ENCODE measurements around the gene ZMIZ2.

ZMIZ2 gene

DNA sequence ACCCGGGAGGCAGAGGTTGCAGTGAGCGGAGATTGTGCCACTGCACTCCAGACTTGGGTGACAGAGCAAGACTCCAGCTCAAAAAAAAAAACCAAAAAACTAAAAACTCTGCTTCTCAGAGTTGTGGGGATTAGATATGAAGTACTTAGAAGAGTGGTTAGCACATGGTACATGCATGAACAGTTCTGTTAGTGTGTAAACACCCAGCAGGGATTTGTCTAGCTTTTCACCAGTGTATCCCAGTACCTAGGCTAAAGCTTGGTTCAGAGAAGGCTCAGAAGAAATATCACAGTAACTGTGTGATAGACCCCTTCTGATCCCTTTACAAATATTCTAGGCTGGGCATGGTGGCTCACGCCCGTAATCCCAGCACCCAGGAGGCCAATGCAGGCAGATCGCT is 57.3 kb downstream of the ZMIZ2 start:
- DNase-seq: no peak

DNA sequence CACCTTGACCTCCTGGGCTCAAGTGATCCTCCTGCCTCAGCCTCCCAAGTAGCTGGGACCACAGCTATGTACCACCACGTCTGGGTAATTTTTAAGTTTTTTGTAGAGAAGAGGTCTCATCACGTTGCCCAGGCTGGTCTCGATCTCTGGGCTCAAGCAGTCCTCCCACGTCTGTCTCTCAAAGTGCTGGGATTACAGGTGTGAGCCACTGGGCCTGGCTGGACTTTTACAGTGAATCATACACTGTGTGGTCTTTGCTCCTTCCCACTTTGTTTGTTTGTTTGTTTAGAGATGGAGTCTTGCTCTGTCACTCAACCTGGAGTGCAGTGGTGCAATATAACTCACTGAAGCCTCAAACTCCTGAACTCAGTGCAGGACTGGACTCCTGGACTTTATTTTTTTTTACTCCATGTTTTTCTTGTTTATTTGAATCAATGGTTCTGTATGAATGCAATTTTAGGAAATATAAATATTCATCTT is 60.3 kb downstream of the ZMIZ2 start:
- no peak for DNase-seq

DNA sequence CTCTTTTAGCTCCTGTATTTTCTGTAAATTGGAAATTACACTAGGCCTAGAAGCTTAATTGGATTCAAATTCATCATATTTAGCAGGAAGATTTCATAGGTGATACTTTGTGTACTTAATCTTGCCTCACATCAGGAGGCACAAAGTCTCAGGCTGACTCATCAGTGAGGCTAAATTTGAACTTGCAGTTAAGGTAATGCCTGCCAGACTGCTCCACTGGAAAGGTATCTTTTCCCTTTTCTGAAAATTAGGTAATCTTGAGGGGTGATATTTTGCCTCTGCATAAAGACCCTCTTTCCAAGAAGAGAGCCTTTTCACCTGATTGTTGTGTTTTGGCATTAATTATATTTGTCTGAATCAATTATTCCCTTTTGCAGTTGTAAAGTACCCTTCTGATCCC is 62.4 kb downstream of the ZMIZ2 start:
- no peak for DNase-seq

DNA sequence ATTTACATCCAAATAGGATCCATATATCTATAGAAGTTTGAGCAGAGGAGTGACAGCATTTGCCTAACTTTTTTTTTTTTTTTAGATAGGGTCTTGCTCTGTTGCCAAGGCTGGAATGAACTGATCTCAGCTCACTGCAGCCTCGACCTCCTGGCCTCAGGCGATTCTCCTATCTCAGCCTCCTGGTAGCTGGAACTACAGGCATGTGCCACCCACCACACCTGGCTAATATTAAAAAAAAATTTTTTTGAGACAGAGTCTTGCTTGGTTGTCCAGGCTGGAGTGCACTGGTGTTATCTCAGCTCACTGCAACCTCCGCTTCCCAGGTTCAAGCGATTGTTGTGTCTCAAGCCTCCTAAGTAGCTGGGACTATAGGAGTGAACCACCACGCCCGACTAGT is 62.9 kb downstream of the ZMIZ2 start:
- no peak for DNase-seq

DNA sequence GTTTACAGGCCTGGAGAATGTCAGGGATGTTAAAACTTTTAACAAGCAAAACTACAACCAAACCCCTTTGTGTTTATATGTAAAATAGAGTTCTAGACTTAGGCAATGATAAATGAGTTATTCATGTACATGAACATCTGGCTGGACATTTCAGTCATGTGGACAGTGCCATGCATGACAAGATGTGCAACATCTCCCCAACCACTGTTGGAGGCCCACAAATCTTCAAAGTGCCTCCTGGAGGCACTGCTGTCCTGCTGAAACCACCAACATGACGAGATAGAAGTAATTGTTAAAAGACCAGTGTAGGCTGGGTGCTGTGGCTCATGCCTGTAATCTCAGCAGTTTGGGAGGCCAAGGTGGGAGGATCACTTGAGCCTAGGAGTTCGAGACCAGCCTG is 66.3 kb downstream of the ZMIZ2 start:
- no peak for DNase-seq

DNA sequence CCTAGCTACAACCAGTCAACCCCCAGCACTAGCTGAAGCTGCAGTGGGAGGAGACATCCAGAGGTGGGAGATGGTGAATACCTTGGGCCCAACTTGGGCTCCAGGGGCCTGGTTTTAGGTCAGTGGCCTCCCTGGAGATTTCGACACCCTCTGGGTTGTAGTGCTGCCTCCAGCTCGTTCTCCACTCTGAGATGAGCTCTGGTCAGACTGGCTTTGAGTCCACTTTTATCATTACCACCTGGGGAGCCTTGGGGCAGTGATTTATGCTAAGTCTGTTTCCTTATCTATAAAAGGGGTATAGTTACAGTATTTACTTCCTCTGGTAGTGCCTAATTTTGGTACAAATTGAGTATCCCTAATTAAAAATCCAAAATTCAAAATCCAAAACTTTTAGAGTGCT is 70.6 kb downstream of the ZMIZ2 start:
- no peak for DNase-seq
